GM23248 (cell line): ENCODE data around the gene SH2D4B.

Experiments used
- EZH2 ChIP-seq: fragments of 200-600 bp; sonication (generic); IDR thresholded peaks from 2 replicates; pipeline ENCODE4 v1.6.1; 2018; ENCODE audit warnings: antibody characterized with exemption, mild to moderate bottlenecking; ENCODE audit not compliant: insufficient read depth, poor library complexity, severe bottlenecking
- EZH2phosphoT487 ChIP-seq: fragments of 200-600 bp; sonication (generic); IDR thresholded peaks from 2 replicates; pipeline ENCODE4 v1.6.1; 2018; ENCODE audit warnings: antibody characterized with exemption, moderate library complexity, mild to moderate bottlenecking, low read depth; ENCODE audit not compliant: insufficient read depth

GRCh38 chr10:80500572-80501380 lies 36.9 kb upstream of the SH2D4B start:
- TF ChIP-seq EZH2 = no peak
- TF ChIP-seq EZH2phosphoT487 = no peak
